ENCODE measurements around the gene PBXIP1. TPM values are rescaled to one million over a fixed set of nuclear protein-coding genes. Genes with fewer than 3 reads are reported as not detected.
A peak's percentile ranks its signal among the peaks of the same experiment; 100 is the strongest.

PBXIP1 gene
- total and polyA plus RNA-seq, 2 of the 13 experiments (the other 11 are each of a cell fraction or from before 2014, with no cell fraction given): 16.3 to 31.9 TPM

DNA sequence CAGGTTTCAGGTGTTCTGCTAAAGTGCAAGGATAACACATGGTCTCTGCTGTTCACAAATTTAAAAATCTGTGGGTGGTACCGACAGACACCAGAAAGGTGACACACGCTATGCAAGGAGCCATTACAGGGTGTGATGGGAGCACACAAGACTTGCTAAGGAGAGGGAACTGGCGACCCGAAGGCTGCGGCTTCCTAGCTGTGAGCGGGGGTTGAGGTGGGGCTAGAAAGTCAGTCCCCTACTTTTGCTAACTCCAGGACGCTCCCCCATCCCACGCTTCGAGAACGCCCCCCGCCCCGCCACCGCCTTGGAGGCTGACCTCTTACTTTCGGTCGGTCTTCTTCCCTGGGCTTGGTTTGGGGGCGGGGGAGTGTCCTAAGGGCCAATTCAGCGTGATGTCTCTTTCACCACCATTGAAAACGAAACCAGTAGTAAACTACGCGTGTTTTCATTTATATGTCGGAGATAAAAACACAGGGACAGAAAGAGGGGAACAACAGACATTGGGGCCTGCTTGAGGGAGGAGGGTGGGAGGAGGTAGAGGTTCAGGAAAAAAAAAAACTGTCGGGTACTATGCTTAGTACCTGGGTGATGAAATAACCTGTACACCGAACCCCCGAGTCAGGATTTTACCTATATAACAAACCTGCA is 19.6 kb upstream of the PBXIP1 start (continued):
- TF ChIP-seq, protein P1, sequence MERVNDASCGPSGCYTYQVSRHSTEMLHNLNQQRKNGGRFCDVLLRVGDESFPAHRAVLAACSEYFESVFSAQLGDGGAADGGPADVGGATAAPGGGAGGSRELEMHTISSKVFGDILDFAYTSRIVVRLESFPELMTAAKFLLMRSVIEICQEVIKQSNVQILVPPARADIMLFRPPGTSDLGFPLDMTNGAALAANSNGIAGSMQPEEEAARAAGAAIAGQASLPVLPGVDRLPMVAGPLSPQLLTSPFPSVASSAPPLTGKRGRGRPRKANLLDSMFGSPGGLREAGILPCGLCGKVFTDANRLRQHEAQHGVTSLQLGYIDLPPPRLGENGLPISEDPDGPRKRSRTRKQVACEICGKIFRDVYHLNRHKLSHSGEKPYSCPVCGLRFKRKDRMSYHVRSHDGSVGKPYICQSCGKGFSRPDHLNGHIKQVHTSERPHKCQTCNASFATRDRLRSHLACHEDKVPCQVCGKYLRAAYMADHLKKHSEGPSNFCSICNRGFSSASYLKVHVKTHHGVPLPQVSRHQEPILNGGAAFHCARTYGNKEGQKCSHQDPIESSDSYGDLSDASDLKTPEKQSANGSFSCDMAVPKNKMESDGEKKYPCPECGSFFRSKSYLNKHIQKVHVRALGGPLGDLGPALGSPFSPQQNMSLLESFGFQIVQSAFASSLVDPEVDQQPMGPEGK (CRISPR knock-in tag; IDR thresholded peaks at IDR 0.05): 0 out of 2 replicates have a peak, but pooled peaks have one; percentile 43
- TF ChIP-seq BRCA1 (CRISPR knock-in tag; IDR thresholded peaks at IDR 0.05): 0 out of 2 replicates have a peak, but pooled peaks have one; percentile 15
- TF ChIP-seq KDM4B (CRISPR knock-in tag; IDR thresholded peaks at IDR 0.05): 0 out of 2 replicates have a peak, but pooled peaks have one; percentile 12
- TF ChIP-seq ZNF335 (CRISPR knock-in tag; IDR thresholded peaks at IDR 0.05): 0 out of 2 replicates have a peak, but pooled peaks have one; percentile 12
- TF ChIP-seq ZNF232 (CRISPR knock-in tag; IDR thresholded peaks at IDR 0.05; ENCODE audit: borderline replicate concordance): 0 out of 2 replicates have a peak, but pooled peaks have one; percentile 6
- TF ChIP-seq, protein P2, sequence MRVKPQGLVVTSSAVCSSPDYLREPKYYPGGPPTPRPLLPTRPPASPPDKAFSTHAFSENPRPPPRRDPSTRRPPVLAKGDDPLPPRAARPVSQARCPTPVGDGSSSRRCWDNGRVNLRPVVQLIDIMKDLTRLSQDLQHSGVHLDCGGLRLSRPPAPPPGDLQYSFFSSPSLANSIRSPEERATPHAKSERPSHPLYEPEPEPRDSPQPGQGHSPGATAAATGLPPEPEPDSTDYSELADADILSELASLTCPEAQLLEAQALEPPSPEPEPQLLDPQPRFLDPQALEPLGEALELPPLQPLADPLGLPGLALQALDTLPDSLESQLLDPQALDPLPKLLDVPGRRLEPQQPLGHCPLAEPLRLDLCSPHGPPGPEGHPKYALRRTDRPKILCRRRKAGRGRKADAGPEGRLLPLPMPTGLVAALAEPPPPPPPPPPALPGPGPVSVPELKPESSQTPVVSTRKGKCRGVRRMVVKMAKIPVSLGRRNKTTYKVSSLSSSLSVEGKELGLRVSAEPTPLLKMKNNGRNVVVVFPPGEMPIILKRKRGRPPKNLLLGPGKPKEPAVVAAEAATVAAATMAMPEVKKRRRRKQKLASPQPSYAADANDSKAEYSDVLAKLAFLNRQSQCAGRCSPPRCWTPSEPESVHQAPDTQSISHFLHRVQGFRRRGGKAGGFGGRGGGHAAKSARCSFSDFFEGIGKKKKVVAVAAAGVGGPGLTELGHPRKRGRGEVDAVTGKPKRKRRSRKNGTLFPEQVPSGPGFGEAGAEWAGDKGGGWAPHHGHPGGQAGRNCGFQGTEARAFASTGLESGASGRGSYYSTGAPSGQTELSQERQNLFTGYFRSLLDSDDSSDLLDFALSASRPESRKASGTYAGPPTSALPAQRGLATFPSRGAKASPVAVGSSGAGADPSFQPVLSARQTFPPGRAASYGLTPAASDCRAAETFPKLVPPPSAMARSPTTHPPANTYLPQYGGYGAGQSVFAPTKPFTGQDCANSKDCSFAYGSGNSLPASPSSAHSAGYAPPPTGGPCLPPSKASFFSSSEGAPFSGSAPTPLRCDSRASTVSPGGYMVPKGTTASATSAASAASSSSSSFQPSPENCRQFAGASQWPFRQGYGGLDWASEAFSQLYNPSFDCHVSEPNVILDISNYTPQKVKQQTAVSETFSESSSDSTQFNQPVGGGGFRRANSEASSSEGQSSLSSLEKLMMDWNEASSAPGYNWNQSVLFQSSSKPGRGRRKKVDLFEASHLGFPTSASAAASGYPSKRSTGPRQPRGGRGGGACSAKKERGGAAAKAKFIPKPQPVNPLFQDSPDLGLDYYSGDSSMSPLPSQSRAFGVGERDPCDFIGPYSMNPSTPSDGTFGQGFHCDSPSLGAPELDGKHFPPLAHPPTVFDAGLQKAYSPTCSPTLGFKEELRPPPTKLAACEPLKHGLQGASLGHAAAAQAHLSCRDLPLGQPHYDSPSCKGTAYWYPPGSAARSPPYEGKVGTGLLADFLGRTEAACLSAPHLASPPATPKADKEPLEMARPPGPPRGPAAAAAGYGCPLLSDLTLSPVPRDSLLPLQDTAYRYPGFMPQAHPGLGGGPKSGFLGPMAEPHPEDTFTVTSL (CRISPR knock-in tag; IDR thresholded peaks at IDR 0.05; ENCODE audit: borderline replicate concordance): no peak
- TF ChIP-seq TMF1 (CRISPR knock-in tag; IDR thresholded peaks at IDR 0.05; ENCODE audit: low read depth): no peak
- TF ChIP-seq ZSCAN21 (CRISPR knock-in tag; IDR thresholded peaks at IDR 0.05; ENCODE audit: borderline replicate concordance): 0 out of 2 replicates have a peak, but pooled peaks have one; percentile 69
- TF ChIP-seq TFE3 (CRISPR knock-in tag; IDR thresholded peaks at IDR 0.05): 0 out of 2 replicates have a peak, but pooled peaks have one; percentile 3
- 0 out of 2 replicates have a peak, but pooled peaks have one; percentile 7 for TF ChIP-seq HBP1 (CRISPR knock-in tag; IDR thresholded peaks at IDR 0.05; ENCODE audit: low read depth)
- TF ChIP-seq ZSCAN9 (CRISPR knock-in tag; IDR thresholded peaks at IDR 0.05; ENCODE audit: borderline replicate concordance): no peak
- 0 out of 2 replicates have a peak, but pooled peaks have one; percentile 19 for TF ChIP-seq ZNF746 (CRISPR knock-in tag; IDR thresholded peaks at IDR 0.05)
- TF ChIP-seq ZBTB10 (CRISPR knock-in tag; IDR thresholded peaks at IDR 0.05; ENCODE audit: borderline replicate concordance): 0 out of 2 replicates have a peak, but pooled peaks have one; percentile 8
- 0 out of 2 replicates have a peak, but pooled peaks have one; percentile 11 for TF ChIP-seq SAP130 (CRISPR knock-in tag; IDR thresholded peaks at IDR 0.05; ENCODE audit: low read depth)
- peak; percentile 40; the same call in 1 of the 2 replicates for TF ChIP-seq BRD4 (CRISPR knock-in tag; IDR thresholded peaks at IDR 0.05)
